HFFc6 (cell line): ENCODE data around the gene ZNF273. TPM values are rescaled to one million over a fixed set of nuclear protein-coding genes. Genes with fewer than 3 reads are reported as not detected.

Source experiments
- DNase-seq: peaks from one replicate; pipeline ENCODE4 v3.0.0-alpha.2; 2018
- H3K27ac Mint-ChIP-seq: 2 replicates; pipeline ENCODE4 v1.8.0; 2020; ENCODE audit warnings: mild to moderate bottlenecking, mixed read lengths
- H3K27me3 Mint-ChIP-seq: 2 replicates; pipeline ENCODE4 v1.8.0; 2021; ENCODE audit warnings: mild to moderate bottlenecking, moderate library complexity, mixed read lengths; ENCODE audit not compliant: insufficient read depth
- H3K36me3 Mint-ChIP-seq: 2 replicates; pipeline ENCODE4 v1.8.0; 2021; ENCODE audit warnings: low read depth, mixed read lengths
- H3K4me1 Mint-ChIP-seq: 2 replicates; pipeline ENCODE4 v1.8.0; 2020; ENCODE audit warnings: low read depth, mixed read lengths
- H3K4me3 Mint-ChIP-seq: 2 replicates; pipeline ENCODE4 v1.8.0; 2020; ENCODE audit warnings: mild to moderate bottlenecking, moderate library complexity, mixed read lengths
- H3K9me3 Mint-ChIP-seq: 2 replicates; pipeline ENCODE4 v1.8.0; 2020; ENCODE audit warnings: mild to moderate bottlenecking, mixed read lengths
- total RNA-seq, 6 experiments: library from RNA; stranded (reverse); fragmentation: NEBNext Ultra II Directional; extraction: Animal tissue kit (Norgen Biotek cat#: 25700); gene quantifications; 2 replicates in 1 of 6; 3 replicates in 5 of 6; pipeline ENCODE4 v1.2.3, GENCODE V29; 2021
- TF ChIP-seq, protein P1 (sequence below): fragments of 200-600 bp; sonication (generic); IDR thresholded peaks from 2 replicates; pipeline ENCODE4 v1.5.0; 2021; ENCODE audit warnings: antibody characterized with exemption, mild to moderate bottlenecking

Gene ZNF273
- total RNA-seq, 6 experiments from 2014 or later, result 1.2 to 2.5 (median 2.0) TPM

GRCh38 chr7:64880322-64881297 is 22.5 kb upstream of the ZNF273 start:
- H3K4me1 Mint-ChIP-seq, result no peaks in the 10 kb centered on the region
- TF ChIP-seq, protein P1, sequence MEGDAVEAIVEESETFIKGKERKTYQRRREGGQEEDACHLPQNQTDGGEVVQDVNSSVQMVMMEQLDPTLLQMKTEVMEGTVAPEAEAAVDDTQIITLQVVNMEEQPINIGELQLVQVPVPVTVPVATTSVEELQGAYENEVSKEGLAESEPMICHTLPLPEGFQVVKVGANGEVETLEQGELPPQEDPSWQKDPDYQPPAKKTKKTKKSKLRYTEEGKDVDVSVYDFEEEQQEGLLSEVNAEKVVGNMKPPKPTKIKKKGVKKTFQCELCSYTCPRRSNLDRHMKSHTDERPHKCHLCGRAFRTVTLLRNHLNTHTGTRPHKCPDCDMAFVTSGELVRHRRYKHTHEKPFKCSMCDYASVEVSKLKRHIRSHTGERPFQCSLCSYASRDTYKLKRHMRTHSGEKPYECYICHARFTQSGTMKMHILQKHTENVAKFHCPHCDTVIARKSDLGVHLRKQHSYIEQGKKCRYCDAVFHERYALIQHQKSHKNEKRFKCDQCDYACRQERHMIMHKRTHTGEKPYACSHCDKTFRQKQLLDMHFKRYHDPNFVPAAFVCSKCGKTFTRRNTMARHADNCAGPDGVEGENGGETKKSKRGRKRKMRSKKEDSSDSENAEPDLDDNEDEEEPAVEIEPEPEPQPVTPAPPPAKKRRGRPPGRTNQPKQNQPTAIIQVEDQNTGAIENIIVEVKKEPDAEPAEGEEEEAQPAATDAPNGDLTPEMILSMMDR, result no peak
- DNase-seq, result no peak
- H3K27me3 Mint-ChIP-seq, result peaks cover 2% of the 10 kb centered on the region
- peaks cover 39% of the 10 kb centered on the region for H3K36me3 Mint-ChIP-seq
- H3K9me3 Mint-ChIP-seq, result peaks cover 80% of the 10 kb centered on the region
- H3K27ac Mint-ChIP-seq, result no peak overlapping the region
- no peak overlapping the region for H3K4me3 Mint-ChIP-seq

- Mint-ChIP-seq H3K27me3 (peaks cover 2% of the 10 kb centered on the region), H3K27ac (no peak overlapping the region), H3K36me3 (peaks cover 32% of the 10 kb centered on the region), H3K9me3 (peaks cover 69% of the 10 kb centered on the region), H3K4me1 (no peaks in the 10 kb centered on the region), H3K4me3 (no peak overlapping the region)
- DNase-seq, result no peak
- TF ChIP-seq, protein P1, result no peak
Measured at GRCh38 chr7:64881461-64882287, 21.4 kb upstream of the ZNF273 start.

- TF ChIP-seq, protein P1, result no peak
- DNase-seq, result no peak
- peaks cover 61% of the 10 kb centered on the region for H3K9me3 Mint-ChIP-seq
- no peak overlapping the region for H3K27ac Mint-ChIP-seq
- peaks cover 29% of the 10 kb centered on the region; the same call in 1 of the 2 replicates for H3K36me3 Mint-ChIP-seq
- no peaks in the 10 kb centered on the region for H3K4me1 Mint-ChIP-seq
- H3K27me3 Mint-ChIP-seq, result peaks cover 6% of the 10 kb centered on the region
- H3K4me3 Mint-ChIP-seq, result no peak overlapping the region
Measured at GRCh38 chr7:64882341-64883112, 20.5 kb upstream of the ZNF273 start.

- H3K4me1 Mint-ChIP-seq, result no peaks in the 10 kb centered on the region
- peaks cover 55% of the 10 kb centered on the region for H3K9me3 Mint-ChIP-seq
- TF ChIP-seq, protein P1, result no peak
- DNase-seq, result no peak
- peaks cover 10% of the 10 kb centered on the region for H3K27me3 Mint-ChIP-seq
- no peak overlapping the region for H3K4me3 Mint-ChIP-seq
- H3K27ac Mint-ChIP-seq, result no peak overlapping the region
- peaks cover 25% of the 10 kb centered on the region; the same call in 1 of the 2 replicates for H3K36me3 Mint-ChIP-seq
Measured at GRCh38 chr7:64883113-64883905, 19.8 kb upstream of the ZNF273 start.
